OCI-LY3 (cell line): ENCODE results near the gene GALNT3.
A peak's percentile ranks its signal among the peaks of the same experiment; 100 is the strongest.

Source experiments
- H2AFZ ChIP-seq: fragments of 200-600, 300-600 bp; shearing (Covaris generic); 2 replicates; pipeline ENCODE4 v1.6.0; 2014; ENCODE audit warnings: antibody characterized with exemption, low read depth, low read length
- H3K27ac ChIP-seq: fragments of 200-600, 300-600 bp; sonication (generic); 2 replicates; pipeline ENCODE4 v1.5.1; 2014; ENCODE audit warnings: mild to moderate bottlenecking, low read length, moderate library complexity, mixed read lengths
- H3K27me3 ChIP-seq: fragments of 200-600, 300-600 bp; sonication (generic); 2 replicates; pipeline ENCODE4 v1.6.1; 2014; ENCODE audit warnings: low read depth, low read length, mixed read lengths
- H3K36me3 ChIP-seq: fragments of 200-600, 300-600 bp; sonication (generic); replicated peaks from 2 replicates; pipeline ENCODE3; 2014; ENCODE audit warnings: low read depth, low read length, mixed read lengths
- H3K4me1 ChIP-seq: fragments of 300-600, 200-600 bp; sonication (generic); 2 replicates; pipeline ENCODE4 v1.6.1; 2014; ENCODE audit warnings: low read length, mixed read lengths
- H3K4me2 ChIP-seq: fragments of 200-600, 300-600 bp; sonication (generic); 2 replicates; pipeline ENCODE4 v1.6.1; 2014; ENCODE audit warnings: low read length, mixed read lengths
- H3K4me3 ChIP-seq: fragments of 300-600, 200-600 bp; sonication (generic); 2 replicates; pipeline ENCODE4 v1.5.1; 2014; ENCODE audit warnings: antibody characterized with exemption, mild to moderate bottlenecking, low read length, moderate library complexity
- H3K79me2 ChIP-seq: fragments of 300-600, 200-600 bp; shearing (Covaris generic); 2 replicates; pipeline ENCODE4 v1.6.1; 2014; ENCODE audit warnings: mild to moderate bottlenecking, low read length, mixed read lengths
- H3K9ac ChIP-seq: fragments of 300-600, 200-600 bp; shearing (Covaris generic); 2 replicates; pipeline ENCODE4 v1.6.0; 2014; ENCODE audit warnings: mild to moderate bottlenecking, low read length, moderate library complexity
- H3K9me3 ChIP-seq: fragments of 200-600, 300-600 bp; shearing (Covaris generic); 2 replicates; pipeline ENCODE4 v1.6.1; 2014; ENCODE audit warnings: low read length, mixed read lengths; ENCODE audit not compliant: insufficient read depth
- H4K20me1 ChIP-seq: fragments of 200-600, 300-600 bp; sonication (generic); 2 replicates; pipeline ENCODE4 v1.6.1; 2016; ENCODE audit warnings: low read length, mixed read lengths; ENCODE audit not compliant: insufficient read depth
- CTCF ChIP-seq: fragments of 200-600, 300-600 bp; sonication (generic); IDR thresholded peaks from 2 replicates; pipeline ENCODE4 v1.5.1; 2014; ENCODE audit warnings: antibody characterized with exemption, low read length, low read depth
- EZH2phosphoT487 ChIP-seq: fragments of 200-600 bp; shearing (Covaris generic); IDR thresholded peaks from 2 replicates; pipeline ENCODE4 v1.6.1; 2018; ENCODE audit warnings: antibody characterized with exemption, mixed run types, low read depth

The GALNT3 gene

GRCh38 chr2:165793779-165794535 lies at the start of gene GALNT3:
Gene GALNT3 (minus strand): TSS chr2:165794247. CDS start chr2:165770700, 23,547 bp downstream.
- H3K4me3 ChIP-seq: peak within 1 kb of the TSS; percentile 88
- H3K36me3 ChIP-seq: no peaks in the 10 kb centered on the region
- peak within 1 kb of the TSS; percentile 96 for H3K4me2 ChIP-seq
- peaks cover 25% of the 10 kb centered on the region for H3K27me3 ChIP-seq
- no peak for TF ChIP-seq EZH2phosphoT487
- TF ChIP-seq CTCF: no peak
- H3K9me3 ChIP-seq: no peaks in the 10 kb centered on the region
- peaks cover 12% of the 10 kb centered on the region for H3K4me1 ChIP-seq
- H4K20me1 ChIP-seq: no peaks in the 10 kb centered on the region
- peak within 1 kb of the TSS; percentile 76 for H2AFZ ChIP-seq
- no peak within 1 kb of the TSS for H3K27ac ChIP-seq
- H3K79me2 ChIP-seq: no peaks in the 10 kb centered on the region
- peak within 1 kb of the TSS; percentile 50 for H3K9ac ChIP-seq

DNA sequence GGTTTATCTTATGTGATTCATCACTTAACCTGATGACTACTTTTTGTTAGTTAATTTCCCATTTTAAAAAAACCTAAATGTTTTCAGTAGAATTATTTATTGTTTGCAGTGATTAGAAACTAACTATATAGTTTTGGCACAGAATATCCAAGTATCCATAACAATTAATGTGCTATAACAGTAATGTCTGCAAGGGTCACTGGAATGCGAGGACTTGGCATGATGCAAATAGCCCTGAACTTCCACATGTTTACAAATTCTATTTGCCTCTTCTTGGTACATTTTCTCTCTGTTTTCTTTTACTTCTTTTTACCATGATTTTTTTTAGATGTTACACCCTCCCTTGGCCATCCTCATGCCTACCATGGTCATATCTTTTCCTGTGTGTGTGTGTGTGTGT lies 49.3 kb upstream of the GALNT3 start:
- Histone ChIP-seq H3K79me2 (no peaks in the 10 kb centered on the region), H3K9ac (no peak overlapping the region), H3K27ac (no peak overlapping the region), H4K20me1 (no peaks in the 10 kb centered on the region), H3K36me3 (no peaks in the 10 kb centered on the region), H3K4me3 (no peak overlapping the region), H2AFZ (no peak overlapping the region), H3K9me3 (no peaks in the 10 kb centered on the region), H3K4me2 (no peak overlapping the region), H3K27me3 (no peaks in the 10 kb centered on the region), H3K4me1 (no peaks in the 10 kb centered on the region)
- TF ChIP-seq EZH2phosphoT487 (no peak), CTCF (no peak)

DNA sequence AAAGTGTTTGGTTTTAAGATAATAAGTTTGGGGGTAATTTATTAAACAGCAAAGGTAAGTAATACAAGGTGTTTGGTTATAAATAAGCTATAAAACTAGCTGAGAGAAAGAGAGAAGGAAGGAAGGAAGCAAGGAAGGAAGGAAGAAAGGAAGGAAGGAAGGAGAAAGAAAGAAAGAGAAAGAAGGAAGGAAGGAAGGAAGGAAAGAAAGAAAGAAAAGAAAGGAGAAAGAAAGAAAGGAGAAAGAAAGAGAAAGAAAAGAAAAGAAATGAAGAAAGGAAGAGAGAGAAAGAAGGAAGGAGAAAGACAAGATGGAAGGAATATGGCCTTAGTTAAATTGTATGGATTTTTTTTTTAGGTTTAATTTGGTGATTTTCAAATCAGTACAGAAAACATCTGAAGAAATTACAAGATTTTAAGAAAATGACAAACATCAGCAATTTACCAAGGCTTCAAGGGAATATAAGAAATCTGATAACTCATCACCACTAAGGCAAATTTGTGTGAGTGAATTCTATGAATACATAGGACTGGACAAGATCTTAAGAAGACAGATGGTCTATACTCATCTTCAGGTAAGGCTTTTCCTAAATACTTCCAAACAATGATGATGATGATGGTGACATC lies 46.4 kb upstream of the GALNT3 start:
- no peak for TF ChIP-seq CTCF
- TF ChIP-seq EZH2phosphoT487: no peak
- Histone ChIP-seq H3K36me3 (no peaks in the 10 kb centered on the region), H3K9me3 (no peaks in the 10 kb centered on the region), H3K79me2 (no peaks in the 10 kb centered on the region), H3K27ac (no peak overlapping the region), H3K4me1 (no peaks in the 10 kb centered on the region), H3K27me3 (no peaks in the 10 kb centered on the region), H2AFZ (no peak overlapping the region), H3K9ac (no peak overlapping the region), H3K4me3 (no peak overlapping the region), H4K20me1 (no peaks in the 10 kb centered on the region), H3K4me2 (no peak overlapping the region)

- Histone ChIP-seq H3K4me3 (no peak overlapping the region), H3K9ac (no peak overlapping the region), H2AFZ (no peak overlapping the region), H3K79me2 (no peaks in the 10 kb centered on the region), H3K9me3 (no peaks in the 10 kb centered on the region), H3K36me3 (no peaks in the 10 kb centered on the region), H4K20me1 (no peaks in the 10 kb centered on the region), H3K27ac (no peak overlapping the region), H3K4me2 (no peak overlapping the region), H3K27me3 (no peaks in the 10 kb centered on the region), H3K4me1 (no peaks in the 10 kb centered on the region)
- no peak for TF ChIP-seq CTCF
- TF ChIP-seq EZH2phosphoT487: no peak
Measured at GRCh38 chr2:165839610-165840009, 45.6 kb upstream of the GALNT3 start.
